Body of pancreas (tissue), 4 donors: ENCODE data around the gene MYOZ2.

Experiments used
- POLR2A ChIP-seq, 3 donors: fragments of 450-650 bp; IDR thresholded peaks; one replicate each; pipeline ENCODE4 v1.6.1; 2016; ENCODE audit warnings: antibody characterized with exemption in 3 of 3, mild to moderate bottlenecking in 2 of 3
- TF ChIP-seq, protein P1 (sequence below), 7 experiments: fragments of 450-650 bp in 4 of 7; fragments of 200-600 bp in 3 of 7; sonication (generic) in 3 of 7; IDR thresholded peaks; one replicate each; pipeline ENCODE4 v1.5.1; 2016 to 2019; ENCODE audit warnings: antibody characterized with exemption in 7 of 7

DNA sequence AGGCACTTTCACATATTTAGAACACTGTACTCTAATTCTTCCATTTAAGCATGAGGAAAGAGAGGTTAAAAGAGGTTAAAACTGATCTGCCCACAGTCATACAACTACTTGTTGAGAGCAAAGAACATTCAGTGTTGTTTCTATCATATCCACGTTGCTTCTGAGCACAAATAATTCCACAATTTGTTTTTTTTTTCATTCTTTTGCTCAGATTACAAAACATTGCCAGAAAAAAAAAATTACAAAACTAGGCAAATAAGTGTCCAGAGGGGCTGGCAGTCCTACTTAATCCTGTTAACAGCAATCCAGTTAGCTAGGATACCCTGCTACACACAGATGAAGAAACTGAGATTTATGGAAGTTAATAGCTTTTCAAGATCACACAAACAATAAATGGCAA is 70.5 kb downstream of the MYOZ2 start:
- TF ChIP-seq, protein P1, sequence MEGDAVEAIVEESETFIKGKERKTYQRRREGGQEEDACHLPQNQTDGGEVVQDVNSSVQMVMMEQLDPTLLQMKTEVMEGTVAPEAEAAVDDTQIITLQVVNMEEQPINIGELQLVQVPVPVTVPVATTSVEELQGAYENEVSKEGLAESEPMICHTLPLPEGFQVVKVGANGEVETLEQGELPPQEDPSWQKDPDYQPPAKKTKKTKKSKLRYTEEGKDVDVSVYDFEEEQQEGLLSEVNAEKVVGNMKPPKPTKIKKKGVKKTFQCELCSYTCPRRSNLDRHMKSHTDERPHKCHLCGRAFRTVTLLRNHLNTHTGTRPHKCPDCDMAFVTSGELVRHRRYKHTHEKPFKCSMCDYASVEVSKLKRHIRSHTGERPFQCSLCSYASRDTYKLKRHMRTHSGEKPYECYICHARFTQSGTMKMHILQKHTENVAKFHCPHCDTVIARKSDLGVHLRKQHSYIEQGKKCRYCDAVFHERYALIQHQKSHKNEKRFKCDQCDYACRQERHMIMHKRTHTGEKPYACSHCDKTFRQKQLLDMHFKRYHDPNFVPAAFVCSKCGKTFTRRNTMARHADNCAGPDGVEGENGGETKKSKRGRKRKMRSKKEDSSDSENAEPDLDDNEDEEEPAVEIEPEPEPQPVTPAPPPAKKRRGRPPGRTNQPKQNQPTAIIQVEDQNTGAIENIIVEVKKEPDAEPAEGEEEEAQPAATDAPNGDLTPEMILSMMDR (IDR thresholded peaks at IDR 0.05), result no peak
- no peak for TF ChIP-seq POLR2A (IDR thresholded peaks at IDR 0.05)
